NT2/D1 (cell line): ENCODE measurements around the gene VPS41.
"Not testable (repeated sequence)": the region's sequence is repeated elsewhere in the genome, so short reads cannot be mapped to it uniquely, and the experiment has no call there.

Source experiments
- DNase-seq: peaks from one replicate; pipeline ENCODE4 v3.0.0-alpha.2; 2011; ENCODE audit warnings: low read depth, low spot score
- H3K27me3 ChIP-seq: 2 replicates; pipeline ENCODE4 v1.6.0; 2011; ENCODE audit warnings: mild to moderate bottlenecking; ENCODE audit not compliant: insufficient read length, insufficient read depth
- H3K36me3 ChIP-seq: 2 replicates; pipeline ENCODE4 v1.6.1; 2011; ENCODE audit warnings: mild to moderate bottlenecking, low read length, mixed read lengths; ENCODE audit not compliant: insufficient read depth, insufficient read length
- H3K4me1 ChIP-seq: 2 replicates; pipeline ENCODE4 v1.5.1; 2011; ENCODE audit not compliant: insufficient read depth, insufficient read length
- H3K4me3 ChIP-seq: 2 replicates; pipeline ENCODE4 v1.5.1; 2011; ENCODE audit warnings: low read depth; ENCODE audit not compliant: insufficient read length
- H3K9ac ChIP-seq: 2 replicates; pipeline ENCODE4 v1.6.0; 2011; ENCODE audit warnings: low read depth; ENCODE audit not compliant: insufficient read length
- H3K9me3 ChIP-seq: 2 replicates; pipeline ENCODE4 v1.5.1; 2011; ENCODE audit warnings: mild to moderate bottlenecking, low read length; ENCODE audit not compliant: insufficient read depth
- SUZ12 ChIP-seq: IDR thresholded peaks from 2 replicates; pipeline ENCODE4 v1.6.1; 2011; ENCODE audit not compliant: insufficient read length, insufficient read depth; ENCODE audit errors: extremely low read depth
- YY1 ChIP-seq: IDR thresholded peaks from 2 replicates; pipeline ENCODE4 v1.6.1; 2011; ENCODE audit not compliant: insufficient read length, insufficient read depth
- ZNF274 ChIP-seq: IDR thresholded peaks from 2 replicates; pipeline ENCODE4 v1.6.1; 2011; ENCODE audit warnings: mild to moderate bottlenecking, low read depth, low read length

Gene VPS41

GRCh38 chr7:38858259-38858884, 50.6 kb downstream of the VPS41 start:
- DNase-seq: no peak
- Histone ChIP-seq H3K27me3 (no peaks in the 10 kb centered on the region), H3K9me3 (no peaks in the 10 kb centered on the region), H3K4me1 (no peaks in the 10 kb centered on the region), H3K9ac (no peak overlapping the region), H3K4me3 (no peak overlapping the region), H3K36me3 (no peaks in the 10 kb centered on the region)
- TF ChIP-seq YY1 (no peak), ZNF274 (no peak), SUZ12 (no peak)

GRCh38 chr7:38855867-38856266, 53.1 kb downstream of the VPS41 start:
- Histone ChIP-seq H3K9me3 (no peaks in the 10 kb centered on the region), H3K27me3 (no peaks in the 10 kb centered on the region), H3K4me1 (no peaks in the 10 kb centered on the region), H3K4me3 (no peak overlapping the region), H3K9ac (no peak overlapping the region), H3K36me3 (no peaks in the 10 kb centered on the region)
- no peak for DNase-seq
- TF ChIP-seq ZNF274 (no peak), SUZ12 (no peak), YY1 (no peak)

- Histone ChIP-seq H3K36me3 (no peaks in the 10 kb centered on the region), H3K4me1 (no peaks in the 10 kb centered on the region), H3K27me3 (no peaks in the 10 kb centered on the region), H3K4me3 (no peak overlapping the region), H3K9me3 (no peaks in the 10 kb centered on the region), H3K9ac (no peak overlapping the region)
- no peak for DNase-seq
- TF ChIP-seq SUZ12 (no peak), YY1 (no peak), ZNF274 (no peak)
Measured at GRCh38 chr7:38855386-38855785, 53.6 kb downstream of the VPS41 start.

- H3K4me1 ChIP-seq, H3K27me3 ChIP-seq, H3K9me3 ChIP-seq, DNase-seq, H3K36me3 ChIP-seq, H3K9ac ChIP-seq, H3K4me3 ChIP-seq: not testable (repeated sequence)
Measured at GRCh38 chr7:38854947-38855346, 54.0 kb downstream of the VPS41 start.

- DNase-seq: no peak
- Histone ChIP-seq H3K27me3 (no peaks in the 10 kb centered on the region), H3K9ac (no peak overlapping the region), H3K36me3 (no peaks in the 10 kb centered on the region), H3K4me3 (no peak overlapping the region), H3K4me1 (no peaks in the 10 kb centered on the region), H3K9me3 (no peaks in the 10 kb centered on the region)
- no peak for TF ChIP-seq ZNF274
- TF ChIP-seq YY1: no peak
Measured at GRCh38 chr7:38851321-38851720, 57.7 kb downstream of the VPS41 start.

- TF ChIP-seq SUZ12 (no peak), ZNF274 (no peak), YY1 (no peak)
- H3K27me3 ChIP-seq: no peaks in the 10 kb centered on the region
- no peak overlapping the region for H3K9ac ChIP-seq
- no peaks in the 10 kb centered on the region for H3K36me3 ChIP-seq
- no peaks in the 10 kb centered on the region for H3K9me3 ChIP-seq
- H3K4me1 ChIP-seq: no peaks in the 10 kb centered on the region
- DNase-seq: no peak
- H3K4me3 ChIP-seq: no peak overlapping the region
Measured at GRCh38 chr7:38846280-38846679, 62.7 kb downstream of the VPS41 start.

- Histone ChIP-seq H3K9me3 (no peaks in the 10 kb centered on the region), H3K4me1 (no peaks in the 10 kb centered on the region), H3K4me3 (no peak overlapping the region), H3K27me3 (no peaks in the 10 kb centered on the region), H3K9ac (no peak overlapping the region), H3K36me3 (no peaks in the 10 kb centered on the region)
- TF ChIP-seq SUZ12: no peak
- no peak for TF ChIP-seq YY1
- no peak for TF ChIP-seq ZNF274
- DNase-seq: no peak
Measured at GRCh38 chr7:38844952-38845563, 63.9 kb downstream of the VPS41 start.
